Stimulated activated CD8-positive, alpha-beta memory T cell treated with anti-CD3 and anti-CD28 coated beads, Interleukin-15, amount 100 ng/mL, for 1 hour (primary cell): ENCODE data around the gene MRPS27.

ENCODE experiments used
- DNase-seq: peaks from one replicate; pipeline ENCODE4 v3.0.0-alpha.2; 2020; ENCODE audit warnings: low read depth

MRPS27 gene

DNA sequence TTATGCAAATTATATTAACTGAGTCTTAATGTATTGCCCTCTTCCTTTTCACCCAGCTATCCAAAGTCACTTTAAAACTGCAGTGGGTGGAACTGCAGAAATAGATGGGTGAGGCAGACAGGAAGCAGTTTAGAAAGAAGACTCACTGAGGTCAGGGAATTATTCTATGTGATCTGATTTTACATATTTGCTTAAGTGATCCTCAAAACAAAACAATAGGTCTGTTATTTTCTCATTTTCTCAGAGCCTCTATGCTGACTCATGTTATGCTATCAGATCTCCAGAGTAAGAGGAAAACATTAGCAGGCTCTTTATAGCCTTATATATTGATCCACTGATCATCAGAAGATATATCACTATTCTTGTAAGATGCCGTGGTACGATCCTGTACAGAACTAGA, 63.5 kb downstream of the MRPS27 start:
- DNase-seq = no peak

DNA sequence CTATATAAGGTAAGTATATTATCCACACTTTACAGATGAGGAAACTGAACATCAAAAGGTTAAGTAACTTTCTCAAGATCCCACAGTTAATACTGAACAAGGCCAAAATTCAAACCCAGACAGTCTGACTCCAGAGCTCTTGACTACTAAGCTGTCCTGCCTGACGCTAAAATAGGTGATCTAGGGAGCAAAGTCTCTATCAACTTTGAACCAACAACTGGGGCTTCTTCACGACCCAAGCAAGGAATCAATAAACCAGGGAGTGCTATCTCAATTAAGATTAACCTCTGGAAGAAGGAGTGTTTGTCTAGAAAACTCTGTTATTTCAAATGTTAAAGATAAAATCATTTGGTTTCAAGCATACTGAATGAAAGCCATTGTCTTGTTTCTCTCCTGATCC, 64.4 kb downstream of the MRPS27 start:
- no peak for DNase-seq

DNA sequence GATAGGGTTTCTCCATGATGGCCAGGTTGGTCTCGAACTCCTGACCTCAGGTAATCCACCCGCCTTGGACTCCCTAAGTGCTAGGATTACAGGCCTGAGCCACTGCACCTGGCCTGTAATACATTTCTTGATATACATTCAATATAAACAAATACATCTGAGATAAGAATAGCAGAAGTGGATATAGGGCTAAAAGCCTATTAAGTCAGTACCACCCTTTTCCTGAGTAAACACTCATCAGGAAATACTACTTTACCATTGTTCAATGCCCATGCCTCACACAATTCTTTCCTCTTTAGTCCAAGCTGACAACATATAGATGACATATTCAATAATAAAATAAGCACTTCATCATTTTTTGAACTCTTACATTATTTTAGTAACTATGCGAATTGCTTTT, 64.8 kb downstream of the MRPS27 start:
- no peak for DNase-seq

DNA sequence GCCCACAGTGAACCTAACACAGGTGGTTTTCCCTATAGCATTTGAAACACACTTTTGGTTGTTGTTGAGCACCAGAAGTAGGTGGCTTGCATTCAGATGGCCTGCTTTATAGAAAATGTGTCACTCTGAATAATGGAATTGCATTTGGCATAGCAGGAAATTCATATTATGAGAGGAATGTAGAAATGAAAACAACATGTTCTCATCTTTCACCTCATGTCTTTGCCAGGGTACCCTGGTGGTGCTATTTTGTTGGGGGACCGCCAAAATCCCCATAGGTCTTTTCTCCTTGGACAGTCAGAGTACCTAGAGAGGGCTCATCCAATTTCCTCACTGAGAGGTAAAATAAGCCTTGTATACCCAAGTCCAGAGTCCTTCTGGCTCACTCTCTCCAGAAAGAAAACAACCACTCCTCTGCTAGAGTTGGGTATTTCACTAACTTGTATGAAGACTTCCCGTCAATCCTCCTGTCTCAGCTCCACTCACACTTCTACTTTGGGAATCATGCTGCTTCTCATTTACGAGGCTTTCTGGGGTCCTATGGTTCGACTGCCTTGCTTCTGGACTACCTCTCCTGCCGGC, 67.4 kb downstream of the MRPS27 start:
- DNase-seq = no peak

DNA sequence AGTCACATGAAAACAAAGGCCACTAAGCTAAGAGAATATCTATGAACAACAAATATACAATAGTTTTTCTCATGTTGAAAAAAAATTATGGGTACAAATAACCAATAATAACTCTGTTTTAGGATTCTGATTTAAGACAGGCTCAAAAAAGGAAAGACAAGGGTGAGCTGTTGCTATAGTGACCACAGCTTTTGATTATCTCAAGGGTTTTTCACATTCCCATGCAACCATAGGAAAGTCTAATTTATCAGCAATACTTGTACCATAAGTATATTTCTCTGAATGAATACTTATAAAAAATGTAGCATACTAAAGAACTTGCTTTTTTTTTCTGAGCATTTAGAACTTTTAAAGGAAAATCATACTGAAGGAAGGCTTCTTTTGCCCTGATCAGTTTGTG, 68.0 kb downstream of the MRPS27 start:
- DNase-seq = no peak

DNA sequence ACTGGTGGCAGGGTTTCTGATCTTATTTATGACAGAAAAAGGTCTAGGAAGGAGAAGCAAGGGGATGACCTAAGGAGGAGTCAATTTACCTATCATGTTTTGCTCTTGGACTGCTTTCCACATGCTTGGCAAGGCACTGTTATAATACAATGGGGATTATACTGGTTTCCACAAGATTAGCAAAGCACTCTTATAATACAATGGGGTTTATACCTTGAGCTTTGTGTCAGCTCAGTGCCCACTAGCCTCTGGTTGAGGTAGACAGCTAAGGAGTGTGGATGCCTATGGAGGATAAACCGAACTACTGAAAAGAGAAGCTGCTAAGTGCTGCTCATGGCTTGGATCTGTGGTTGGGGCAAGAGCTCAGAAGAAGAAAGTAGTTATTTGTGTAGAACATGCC, 68.7 kb downstream of the MRPS27 start:
- DNase-seq = no peak

DNA sequence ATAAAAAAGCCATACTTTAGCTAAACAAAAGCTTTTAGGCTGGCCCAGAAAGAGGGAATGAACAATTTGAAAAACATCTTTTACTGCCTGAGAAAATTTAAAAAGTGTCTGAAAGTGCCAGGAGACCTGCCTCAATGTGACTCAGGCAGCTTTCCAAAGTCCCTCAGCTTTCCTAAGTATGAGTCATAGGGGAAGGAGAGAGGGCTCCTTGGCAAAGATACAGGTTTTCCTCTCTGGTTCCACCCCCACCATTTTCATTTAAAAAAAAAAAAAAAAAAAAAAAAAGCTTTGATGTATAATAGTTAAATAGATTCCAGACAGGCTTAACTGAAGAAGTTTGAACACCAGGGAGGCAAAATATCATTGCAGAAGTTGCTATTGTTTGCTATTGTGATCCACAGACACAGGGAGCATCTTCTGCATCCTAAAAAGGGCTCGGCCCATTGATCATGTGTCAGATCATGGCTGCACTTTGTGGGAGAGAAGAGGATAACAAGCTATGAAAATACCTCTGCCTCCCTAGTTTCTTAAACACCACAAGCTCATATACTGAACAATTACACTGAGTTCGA, 71.5 kb downstream of the MRPS27 start:
- no peak for DNase-seq

DNA sequence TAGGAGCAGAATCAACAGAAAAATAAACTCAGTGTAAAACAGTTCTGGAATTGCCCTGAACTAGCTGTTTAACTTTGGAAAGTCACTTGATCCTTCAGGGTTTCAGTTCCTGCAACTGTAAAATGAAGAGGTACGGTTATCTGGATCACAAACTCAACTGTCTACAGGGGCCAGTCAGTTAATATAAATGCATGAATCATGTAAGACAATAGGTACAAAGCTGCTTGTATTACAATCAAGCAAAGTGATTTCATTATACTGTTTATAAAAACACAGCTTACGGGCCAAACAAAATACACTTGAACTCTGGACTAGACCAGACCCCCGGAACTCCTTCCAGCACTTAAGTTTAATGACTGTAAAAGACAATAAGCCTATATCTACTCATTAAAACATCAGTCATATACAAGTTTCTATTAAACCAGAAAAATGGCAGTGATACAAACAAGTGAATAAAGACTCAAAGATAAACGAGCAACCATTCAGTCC, 73.0 kb downstream of the MRPS27 start:
- no peak for DNase-seq

DNA sequence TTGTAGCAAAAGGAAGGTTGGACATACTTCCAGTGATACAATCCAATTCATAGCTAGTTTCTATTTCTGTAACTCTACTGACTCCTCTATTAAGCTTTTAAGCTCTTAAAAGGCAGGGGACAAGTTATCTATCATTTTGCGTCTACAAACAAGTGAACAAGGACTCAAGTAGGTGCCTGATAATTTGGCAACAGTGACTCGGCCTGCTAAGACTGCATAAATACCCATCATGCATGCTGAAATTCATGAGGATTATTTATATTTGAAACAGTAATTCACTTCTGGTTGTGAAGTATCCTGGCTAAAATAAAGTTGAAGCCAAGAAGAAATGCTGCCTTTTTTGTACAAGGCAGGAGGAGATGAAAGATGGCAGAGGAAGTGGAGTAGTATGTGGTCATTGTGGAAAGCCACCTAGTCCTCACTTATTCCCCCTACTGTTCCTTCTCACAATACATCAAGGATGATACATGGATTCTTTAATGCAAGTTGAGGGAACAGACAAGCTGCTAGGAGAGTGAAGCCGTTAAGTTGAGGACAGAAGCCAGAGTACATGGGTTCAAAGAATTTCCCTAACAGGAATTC, 74.0 kb downstream of the MRPS27 start:
- DNase-seq = no peak

DNA sequence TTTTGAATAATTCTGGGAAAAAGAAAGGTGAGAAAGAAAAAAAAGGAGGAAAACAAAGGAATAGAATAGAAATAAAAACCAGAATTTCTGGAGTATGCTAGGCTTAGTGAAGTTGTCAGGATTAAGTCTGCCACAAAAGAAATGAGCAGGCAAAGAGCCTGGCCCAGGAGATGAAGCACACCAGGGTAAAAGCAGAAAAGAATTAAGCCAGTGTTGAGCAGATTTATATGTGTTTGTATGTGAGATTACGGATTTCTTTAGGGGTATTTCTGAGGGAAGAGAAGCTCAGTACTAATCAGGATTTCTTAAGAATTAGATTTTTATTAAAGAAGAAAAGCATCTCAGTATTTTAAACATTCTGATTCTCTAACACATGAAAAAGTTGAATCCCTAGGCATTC, 74.5 kb downstream of the MRPS27 start:
- DNase-seq = no peak

DNA sequence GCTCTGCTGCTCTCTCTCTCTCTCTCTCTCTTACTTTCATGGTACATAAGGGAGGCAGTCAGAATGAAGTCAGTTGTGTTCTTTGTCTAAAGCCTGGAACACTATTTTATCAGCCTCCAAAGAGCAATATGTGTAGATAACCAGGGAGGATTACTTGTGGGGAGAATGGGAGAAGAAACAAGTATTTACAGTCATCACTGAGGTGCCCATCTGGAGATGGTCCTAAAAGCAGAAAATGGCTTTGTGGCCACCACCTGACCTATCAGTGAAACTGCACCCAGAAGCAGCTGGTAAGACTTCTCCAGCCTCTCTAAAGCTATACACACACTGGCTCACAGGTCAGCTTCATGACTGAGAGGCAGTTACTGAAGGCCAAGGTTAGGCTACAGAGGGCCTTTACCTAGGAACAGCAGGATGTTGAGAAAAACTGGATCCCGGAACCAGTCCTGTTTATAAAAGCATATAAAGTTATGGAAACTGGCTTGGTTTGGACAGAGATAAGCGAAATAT, 75.1 kb downstream of the MRPS27 start:
- no peak for DNase-seq

DNA sequence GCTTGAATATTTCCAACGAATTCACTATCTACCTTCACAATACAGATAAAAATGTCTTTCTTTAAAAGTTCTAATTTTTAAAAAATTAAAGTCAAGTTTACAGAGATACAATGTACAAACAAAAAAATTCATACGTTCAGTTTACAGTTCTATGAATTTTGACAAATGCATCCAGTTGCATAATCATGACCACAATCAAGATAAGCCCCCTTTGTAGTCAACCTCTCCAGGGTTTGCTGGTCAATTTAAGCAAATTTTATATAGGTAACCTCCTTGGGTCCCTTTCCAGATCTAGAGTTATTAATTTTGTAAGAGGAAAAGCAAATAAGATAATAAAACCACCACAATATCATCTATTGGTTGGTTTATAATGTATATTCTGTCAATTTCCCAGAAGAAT, 76.3 kb downstream of the MRPS27 start:
- no peak for DNase-seq

DNA sequence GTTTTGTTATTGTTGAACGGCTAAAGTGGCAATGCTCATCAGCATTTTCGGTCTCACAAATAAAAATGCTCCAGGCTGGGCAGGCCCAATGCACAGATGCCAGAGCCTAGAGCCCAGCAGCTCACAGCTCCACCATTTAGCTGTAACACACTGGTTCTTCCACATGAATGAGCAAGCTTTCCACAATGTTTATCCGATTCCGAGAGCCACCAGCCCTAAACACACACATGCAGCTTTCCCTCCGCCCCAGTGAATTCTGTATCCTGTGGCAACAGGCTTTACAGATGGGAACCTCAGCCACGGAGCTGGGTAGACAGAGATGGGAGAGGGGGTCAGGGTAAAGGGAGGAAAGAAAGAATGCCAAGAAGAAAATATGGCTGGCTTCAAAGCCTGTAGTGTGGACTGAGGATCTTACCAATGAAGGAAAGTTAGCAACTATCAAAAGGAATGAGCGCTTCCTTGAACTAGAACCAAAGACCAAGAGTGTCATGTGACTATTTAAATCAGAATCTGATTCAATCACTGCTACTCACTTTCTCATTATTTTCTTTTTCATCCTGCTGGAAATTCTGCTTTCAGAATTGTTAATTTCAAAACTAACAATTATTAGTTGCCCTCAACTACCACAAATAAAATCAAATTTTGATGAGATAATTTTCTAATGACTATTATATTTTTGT, 77.1 kb downstream of the MRPS27 start:
- no peak for DNase-seq

DNA sequence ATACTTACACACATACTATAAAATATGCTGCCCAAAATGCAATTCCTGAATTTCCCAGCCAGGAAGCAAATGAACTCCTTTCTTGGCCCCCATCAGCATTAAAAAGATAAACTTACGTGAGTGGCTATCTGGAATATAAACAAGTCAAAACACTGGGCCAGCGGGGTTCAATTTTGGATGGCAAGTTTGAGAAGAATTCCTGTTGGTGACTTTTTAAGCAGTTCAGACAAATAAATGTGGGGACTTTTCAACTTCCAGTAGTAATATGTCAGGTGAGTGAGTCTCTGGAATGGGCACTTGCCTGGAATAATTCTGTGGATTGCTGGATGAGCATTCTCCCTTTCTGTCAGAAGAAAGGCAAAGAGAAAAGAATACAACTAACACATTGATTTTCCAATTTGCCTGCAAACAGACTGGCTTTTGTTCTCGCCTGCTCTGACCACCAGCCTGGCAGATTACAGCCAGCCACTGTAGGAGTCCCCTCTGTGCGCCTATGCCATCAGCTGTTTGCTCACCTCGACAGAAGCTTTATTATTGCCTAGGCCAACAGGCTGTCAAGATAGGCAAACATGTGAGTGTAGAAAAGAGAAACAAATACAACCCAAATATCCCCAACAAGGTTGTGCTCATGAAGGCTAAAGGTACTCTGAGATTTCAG, 78.6 kb downstream of the MRPS27 start:
- no peak for DNase-seq

DNA sequence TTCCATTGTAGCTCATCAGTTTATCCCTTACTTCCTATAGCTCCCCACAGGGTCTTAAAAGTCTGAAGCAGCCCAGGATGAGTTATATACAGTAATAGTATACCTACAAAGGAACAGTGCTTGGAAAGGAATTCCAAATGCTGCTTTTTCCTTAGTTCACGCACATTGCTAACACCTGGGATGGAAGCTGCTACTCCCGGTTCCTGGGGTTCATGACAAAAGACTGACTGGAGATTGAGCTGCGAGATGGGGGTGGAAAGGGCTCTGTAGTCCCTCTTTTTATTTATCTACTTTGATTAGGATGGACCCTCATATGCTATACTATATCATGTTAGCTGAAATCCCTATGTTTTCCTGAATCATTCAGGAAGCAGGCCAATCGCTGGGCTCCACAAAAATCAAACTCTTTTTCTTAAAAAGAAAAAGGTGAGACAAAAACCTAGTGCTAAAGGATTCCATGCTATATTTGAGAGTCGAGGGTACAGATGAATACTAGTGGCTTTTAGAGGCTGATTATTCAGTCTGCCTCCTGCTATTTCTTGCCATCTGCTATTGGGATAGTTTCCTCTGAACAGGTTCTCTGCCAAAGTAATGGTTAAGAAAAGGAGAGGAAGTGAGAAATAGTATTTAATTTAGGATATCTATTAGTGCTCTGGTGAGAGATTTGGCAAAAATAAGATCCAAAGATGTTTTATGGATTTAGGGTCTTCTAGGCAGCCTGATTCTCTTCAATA, 81.2 kb downstream of the MRPS27 start:
- no peak for DNase-seq

DNA sequence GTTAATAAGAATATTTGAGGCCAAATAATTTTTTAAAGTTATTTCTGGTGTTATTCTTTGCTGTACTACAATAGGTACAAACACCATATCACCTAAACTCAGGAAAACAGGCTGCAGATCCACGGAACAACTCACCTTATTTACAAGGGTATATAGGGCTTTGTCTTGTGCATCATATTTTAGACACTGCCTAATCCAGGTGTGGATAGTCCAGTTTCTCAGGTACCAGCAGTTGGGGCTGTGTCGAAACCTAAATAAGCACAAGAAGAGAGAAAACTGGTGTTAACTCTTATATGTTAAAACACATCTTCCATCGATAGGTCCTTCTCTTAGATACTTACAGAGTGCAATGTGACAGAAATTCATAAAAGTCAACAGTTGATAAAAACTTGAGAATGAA, 82.2 kb downstream of the MRPS27 start:
- no peak for DNase-seq

DNA sequence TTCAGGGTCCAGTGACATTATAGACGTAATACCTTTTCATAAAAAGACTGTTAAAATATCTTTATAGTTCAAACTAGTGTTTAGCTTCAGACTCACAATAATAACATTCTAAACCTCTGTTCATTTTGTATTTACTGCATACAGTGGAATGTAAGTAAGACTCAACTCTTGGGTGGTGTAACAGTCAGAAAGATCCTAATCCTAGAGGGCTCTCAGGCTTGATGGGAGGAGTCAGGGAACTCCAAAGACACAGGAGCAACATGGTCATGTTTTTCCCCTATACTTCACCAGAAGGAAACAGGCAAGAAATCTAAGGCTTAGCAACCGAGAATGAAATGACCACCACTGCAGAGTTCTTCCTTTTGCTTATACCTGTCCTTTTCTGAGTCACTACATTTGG, 82.6 kb downstream of the MRPS27 start:
- no peak for DNase-seq

DNA sequence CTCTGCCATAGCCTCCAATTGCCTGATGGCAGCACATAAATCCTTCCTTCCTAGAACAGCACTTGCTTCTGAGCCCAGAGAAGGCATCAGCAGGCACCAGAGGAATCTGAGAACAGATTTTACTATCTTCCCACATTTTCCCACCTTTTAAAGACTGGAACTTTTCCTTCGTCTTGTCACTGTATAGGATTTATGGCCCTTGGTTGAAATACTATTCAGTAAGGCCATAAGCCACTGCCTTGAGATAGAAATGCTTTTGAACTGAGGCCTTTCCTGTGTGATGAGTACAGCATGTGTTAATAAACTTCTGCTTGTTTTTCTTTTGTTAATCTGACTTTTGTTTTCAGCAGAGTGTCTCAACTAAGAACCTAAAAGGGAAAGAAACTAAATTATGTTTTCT, 84.3 kb downstream of the MRPS27 start:
- DNase-seq = no peak

DNA sequence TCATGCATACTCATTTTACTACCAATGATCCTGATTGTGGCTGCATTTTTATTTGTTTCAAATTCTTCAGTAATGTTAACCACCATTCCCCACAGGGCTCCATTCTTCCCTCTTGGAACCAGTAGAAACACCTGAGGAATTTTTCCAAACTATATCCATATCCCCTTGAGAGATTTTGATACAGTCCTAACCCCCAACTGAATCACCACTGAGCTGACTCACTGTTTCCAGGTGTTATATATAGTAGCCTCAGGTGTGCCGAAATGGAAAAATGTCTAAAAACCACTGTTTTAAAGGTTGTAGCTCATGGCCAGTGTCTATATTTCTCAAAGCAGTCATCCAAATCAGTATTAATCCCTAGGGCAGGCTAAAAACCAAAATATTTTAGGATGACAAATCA, 85.2 kb downstream of the MRPS27 start:
- no peak for DNase-seq

DNA sequence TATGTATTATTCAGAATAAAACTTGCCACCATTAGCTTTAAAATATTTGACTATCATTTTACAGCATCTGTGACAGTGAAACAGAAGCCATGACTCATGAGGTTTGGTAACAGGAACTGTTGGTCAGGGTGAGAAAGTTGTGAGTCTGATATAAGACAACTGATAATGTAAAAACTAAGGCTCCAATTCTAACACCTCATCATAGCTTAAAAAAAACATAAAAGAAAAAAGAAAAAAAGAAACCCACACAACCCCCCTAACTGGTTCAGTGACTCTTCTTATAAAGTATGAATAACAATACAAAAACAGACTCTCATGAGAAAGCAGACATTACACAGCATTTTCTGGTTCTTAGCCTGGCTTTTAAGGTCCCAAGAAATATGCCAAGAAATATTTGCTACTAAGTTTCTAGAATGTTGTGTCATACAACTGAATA, 85.8 kb downstream of the MRPS27 start:
- no peak for DNase-seq

DNA sequence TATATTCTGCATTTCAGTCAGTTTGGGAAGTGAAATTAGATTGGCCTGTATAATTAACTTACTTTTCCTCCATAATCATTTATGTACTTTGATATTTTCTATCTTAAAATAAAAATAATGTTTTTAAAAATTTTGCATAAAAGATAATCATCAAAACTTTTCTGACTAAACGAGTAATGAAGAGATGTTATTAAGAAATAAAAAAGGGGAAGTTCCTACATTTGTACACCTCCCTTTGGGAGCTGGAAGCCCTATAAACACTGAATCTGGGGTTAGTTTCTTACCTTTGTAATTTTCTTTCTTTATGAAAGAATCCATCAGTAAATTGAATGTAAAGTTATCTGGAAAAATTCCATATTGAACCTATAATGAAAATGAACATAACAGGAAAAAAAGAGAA, 86.2 kb downstream of the MRPS27 start:
- DNase-seq = no peak

DNA sequence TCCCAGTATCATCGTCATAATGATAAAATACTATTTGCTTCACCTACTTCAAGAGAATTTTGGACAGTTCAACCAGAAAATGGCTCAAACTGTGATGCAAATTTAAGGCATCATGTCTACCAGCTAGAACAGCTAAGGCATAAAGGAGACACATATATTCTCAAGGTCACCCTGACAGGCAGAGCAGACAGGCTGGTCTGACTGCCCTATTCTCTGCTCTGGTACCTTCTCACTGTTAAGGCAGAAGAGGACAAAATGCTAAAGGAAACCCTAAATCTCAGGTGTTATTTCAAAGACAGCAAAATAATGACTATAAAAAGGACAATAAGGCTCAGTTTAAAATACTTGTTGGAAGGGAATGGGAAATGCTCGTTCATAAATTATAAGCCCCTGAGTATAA, 87.2 kb downstream of the MRPS27 start:
- no peak for DNase-seq
